H9 (cell line): ENCODE results near the gene MAGED1. TPM values are rescaled to one million over a fixed set of nuclear protein-coding genes. Genes with fewer than 3 reads are reported as not detected.

Source experiments
- DNase-seq: peaks from one replicate; pipeline ENCODE4 v3.0.0-alpha.2; 2017
- H2AFZ ChIP-seq: one replicate; pipeline ENCODE4 v1.6.1; 2013; ENCODE audit warnings: mild to moderate bottlenecking, low read length, control low read depth, moderate library complexity
- H2AK5ac ChIP-seq: 2 replicates; pipeline ENCODE4 v1.6.1; 2013; ENCODE audit warnings: low read length, control low read depth, mixed read lengths; ENCODE audit not compliant: insufficient read length
- H2BK120ac ChIP-seq: one replicate; pipeline ENCODE4 v1.6.1; 2013; ENCODE audit warnings: low read depth, mild to moderate bottlenecking, low read length, control low read depth, inconsistent platforms; ENCODE audit not compliant: poor library complexity, severe bottlenecking
- H2BK12ac ChIP-seq: 2 replicates; pipeline ENCODE4 v1.6.1; 2013; ENCODE audit warnings: low read length, control low read depth, mixed read lengths, low read depth; ENCODE audit not compliant: insufficient read length
- H2BK15ac ChIP-seq: 2 replicates; pipeline ENCODE4 v1.6.1; 2013; ENCODE audit warnings: low read depth, low read length, control low read depth
- H2BK20ac ChIP-seq: one replicate; pipeline ENCODE4 v1.6.1; 2013; ENCODE audit warnings: low read depth, mild to moderate bottlenecking, low read length, control low read depth, inconsistent platforms; ENCODE audit not compliant: poor library complexity, severe bottlenecking
- H2BK5ac ChIP-seq: 2 replicates; pipeline ENCODE4 v1.6.1; 2013; ENCODE audit warnings: low read length, control low read depth, mixed read lengths; ENCODE audit not compliant: insufficient read length
- H3K14ac ChIP-seq: 2 replicates; pipeline ENCODE4 v1.6.1; 2013; ENCODE audit warnings: low read length, control low read depth; ENCODE audit not compliant: insufficient read depth
- H3K18ac ChIP-seq: 2 replicates; pipeline ENCODE4 v1.6.1; 2013; ENCODE audit warnings: low read depth, mild to moderate bottlenecking, mixed read lengths, low read length, control low read depth; ENCODE audit not compliant: insufficient read length
- H3K23ac ChIP-seq: 2 replicates; pipeline ENCODE4 v1.6.1; 2013; ENCODE audit warnings: low read length, control low read depth, mixed read lengths, low read depth; ENCODE audit not compliant: insufficient read length
- H3K23me2 ChIP-seq: 2 replicates; pipeline ENCODE4 v1.6.1; 2013; ENCODE audit warnings: low read depth, mild to moderate bottlenecking, mixed read lengths, low read length, control low read depth; ENCODE audit not compliant: insufficient read length, poor library complexity, severe bottlenecking
- H3K27ac ChIP-seq: 2 replicates; pipeline ENCODE4 v1.5.1; 2013; ENCODE audit warnings: low read length, control low read depth, mixed read lengths, low read depth; ENCODE audit not compliant: insufficient read length
- H3K27me3 ChIP-seq: 2 replicates; pipeline ENCODE4 v1.6.1; 2013; ENCODE audit warnings: low read length, control low read depth, inconsistent platforms; ENCODE audit not compliant: insufficient read depth
- H3K4ac ChIP-seq: 2 replicates; pipeline ENCODE4 v1.6.1; 2013; ENCODE audit warnings: low read depth, mild to moderate bottlenecking, control low read depth, inconsistent platforms, low read length, moderate library complexity
- H3K4me1 ChIP-seq: 2 replicates; pipeline ENCODE4 v1.6.1; 2013; ENCODE audit warnings: low read length, control low read depth, inconsistent platforms; ENCODE audit not compliant: insufficient read depth
- H3K4me2 ChIP-seq: 2 replicates; pipeline ENCODE4 v1.6.1; 2013; ENCODE audit warnings: low read length, control low read depth, mixed read lengths; ENCODE audit not compliant: insufficient read length, insufficient read depth
- H3K56ac ChIP-seq: 2 replicates; pipeline ENCODE4 v1.6.1; 2013; ENCODE audit warnings: low read depth, mild to moderate bottlenecking, mixed read lengths, low read length, control low read depth; ENCODE audit not compliant: insufficient read length
- H3K79me1 ChIP-seq: 2 replicates; pipeline ENCODE4 v1.6.1; 2013; ENCODE audit warnings: low read depth, mild to moderate bottlenecking, moderate library complexity, low read length, control low read depth, inconsistent platforms; ENCODE audit not compliant: insufficient read depth, poor library complexity, severe bottlenecking
- H3K79me2 ChIP-seq: 2 replicates; pipeline ENCODE4 v1.6.1; 2013; ENCODE audit warnings: low read length, control low read depth, inconsistent platforms; ENCODE audit not compliant: insufficient read depth
- H3K9ac ChIP-seq: 2 replicates; pipeline ENCODE4 v1.6.1; 2013; ENCODE audit warnings: low read length, control low read depth, mixed read lengths; ENCODE audit not compliant: insufficient read length; ENCODE audit errors: extremely low read depth
- H3K9me3 ChIP-seq: one replicate; pipeline ENCODE4 v1.6.1; 2013; ENCODE audit warnings: low read depth, low read length, inconsistent platforms; ENCODE audit not compliant: control insufficient read depth
- H3T11ph ChIP-seq: one replicate; pipeline ENCODE4 v1.6.1; 2013; ENCODE audit warnings: mild to moderate bottlenecking, low read length, control low read depth, inconsistent platforms
- H4K20me1 ChIP-seq: one replicate; pipeline ENCODE4 v1.6.1; 2013; ENCODE audit not compliant: control insufficient read depth, insufficient read length, insufficient read depth
- H4K5ac ChIP-seq: 2 replicates; pipeline ENCODE4 v1.6.1; 2013; ENCODE audit warnings: low read depth, mild to moderate bottlenecking, mixed read lengths, low read length, control low read depth; ENCODE audit not compliant: insufficient read length
- H4K8ac ChIP-seq: replicated peaks from 2 replicates; pipeline ENCODE4 v1.6.1; 2013; ENCODE audit warnings: low read length, control low read depth, mixed read lengths, low read depth; ENCODE audit not compliant: insufficient read length
- H4K91ac ChIP-seq: 2 replicates; pipeline ENCODE4 v1.6.1; 2013; ENCODE audit warnings: low read depth, mild to moderate bottlenecking, moderate library complexity, mixed read lengths, low read length, control low read depth; ENCODE audit not compliant: insufficient read length
- H3K27ac Mint-ChIP-seq, 3 experiments: 2 replicates in 2 of 3; 3 replicates in 1 of 3; pipeline ENCODE4 v1.8.0; 2020 to 2021; ENCODE audit warnings: mixed read lengths in 3 of 3, mild to moderate bottlenecking in 1 of 3, moderate library complexity in 1 of 3
- H3K27me3 Mint-ChIP-seq: 2 replicates; pipeline ENCODE4 v1.8.0; 2021; ENCODE audit warnings: low read depth, mild to moderate bottlenecking, moderate library complexity, mixed read lengths
- H3K36me3 Mint-ChIP-seq, 3 experiments: 2 replicates in 2 of 3; 3 replicates in 1 of 3; pipeline ENCODE4 v1.8.0; 2020 to 2021; ENCODE audit warnings: low read depth in 3 of 3, mixed read lengths in 3 of 3; ENCODE audit not compliant: insufficient read depth in 1 of 3
- H3K4me1 Mint-ChIP-seq, 2 experiments: 2 replicates each; pipeline ENCODE4 v1.8.0; 2020; ENCODE audit warnings: mixed read lengths in 2 of 2
- H3K4me3 Mint-ChIP-seq, 2 experiments: 2 replicates in 1 of 2; 3 replicates in 1 of 2; pipeline ENCODE4 v1.8.0; 2020 to 2021; ENCODE audit warnings: mild to moderate bottlenecking in 2 of 2, mixed read lengths in 2 of 2, moderate library complexity in 1 of 2
- H3K9me3 Mint-ChIP-seq, 2 experiments: 2 replicates in 1 of 2; 3 replicates in 1 of 2; pipeline ENCODE4 v1.8.0; 2020; ENCODE audit warnings: mild to moderate bottlenecking in 2 of 2, mixed read lengths in 2 of 2, moderate library complexity in 1 of 2
- WGBS: extraction: QIAGEN DNeasy Blood & Tissue Kit; methylation state at CpG from one replicate; pipeline ENCODE4 v1.1.7; 2013; ENCODE audit warnings: missing lambda C conversion rate, low lambda C conversion rate, mixed read lengths; ENCODE audit not compliant: insufficient read length; ENCODE audit errors: extremely low coverage; 5-methylcytosine and 5-hydroxymethylcytosine counted together
- total RNA-seq: library from RNA; stranded (reverse); gene quantifications from 2 replicates; pipeline ENCODE4 v1.2.1, GENCODE V29; 2021
- TF ChIP-seq, protein P1 (sequence below): fragments of 200-600 bp; sonication (generic); conservative IDR thresholded peaks from 3 replicates; pipeline ENCODE4 v1.8.0; 2021; ENCODE audit warnings: antibody characterized with exemption, mild to moderate bottlenecking

MAGED1 gene
- total RNA-seq, 1 experiment from 2014 or later = 163 TPM

DNA sequence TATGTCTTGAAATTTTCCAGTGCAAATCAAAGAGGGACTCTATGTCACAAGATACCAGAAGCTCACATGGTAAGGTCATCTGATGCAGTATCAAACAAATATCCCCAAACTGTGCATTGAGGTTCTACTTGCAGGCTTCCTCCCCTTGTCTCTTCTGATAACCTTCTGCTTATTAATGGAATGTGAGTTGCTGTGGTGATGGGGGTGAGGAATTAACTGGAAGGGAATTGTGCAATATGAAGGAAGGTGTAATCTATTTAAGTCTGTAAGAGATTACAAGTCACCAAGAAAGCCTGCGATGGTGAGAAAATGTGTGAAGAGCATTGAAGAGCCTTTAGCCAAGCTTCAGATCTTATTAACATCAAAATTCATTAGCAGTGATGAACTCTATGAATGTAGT, 15.4 kb upstream of the MAGED1 start:
- Histone ChIP-seq H3K23me2 (no peaks in the 10 kb centered on the region), H3K18ac (no peak overlapping the region), H3K4me2 (no peak overlapping the region), H4K91ac (no peak overlapping the region), H2BK15ac (no peak overlapping the region), H3K14ac (no peak overlapping the region), H2AFZ (no peak overlapping the region), H3K4me1 (no peaks in the 10 kb centered on the region), H3K4ac (no peak overlapping the region), H4K8ac (no peak overlapping the region), H3K9ac (no peak overlapping the region), H2AK5ac (no peak overlapping the region), H4K5ac (no peak overlapping the region), H3K79me1 (no peaks in the 10 kb centered on the region), H3K56ac (no peak overlapping the region), H3K79me2 (no peaks in the 10 kb centered on the region; the same call in 1 of the 2 replicates), H3K9me3 (peaks cover 6% of the 10 kb centered on the region), H2BK120ac (no peak overlapping the region), H2BK5ac (no peak overlapping the region), H3K27ac (no peak overlapping the region), H2BK20ac (no peak overlapping the region), H3T11ph (no peak overlapping the region), H4K20me1 (no peaks in the 10 kb centered on the region), H3K23ac (no peak overlapping the region), H2BK12ac (no peak overlapping the region), H3K27me3 (no peaks in the 10 kb centered on the region)
- WGBS = no CpG with 5 or more reads among the region's 1 CpG
- DNase-seq = no peak
- Mint-ChIP-seq H3K9me3 (peaks cover 47 to 58% of the 10 kb centered on the region in 2 experiments), H3K27ac (no peak overlapping the region), H3K36me3 (peaks cover 5 to 14% (median 9%) of the 10 kb centered on the region in 3 experiments; a peak in 6 of 7 replicates), H3K4me3 (no peak overlapping the region), H3K27me3 (peaks cover 1% of the 10 kb centered on the region; the same call in 1 of the 2 replicates), H3K4me1 (peaks cover 0 to 3% of the 10 kb centered on the region in 2 experiments; a peak in 2 of 4 replicates)
- TF ChIP-seq, protein P1, sequence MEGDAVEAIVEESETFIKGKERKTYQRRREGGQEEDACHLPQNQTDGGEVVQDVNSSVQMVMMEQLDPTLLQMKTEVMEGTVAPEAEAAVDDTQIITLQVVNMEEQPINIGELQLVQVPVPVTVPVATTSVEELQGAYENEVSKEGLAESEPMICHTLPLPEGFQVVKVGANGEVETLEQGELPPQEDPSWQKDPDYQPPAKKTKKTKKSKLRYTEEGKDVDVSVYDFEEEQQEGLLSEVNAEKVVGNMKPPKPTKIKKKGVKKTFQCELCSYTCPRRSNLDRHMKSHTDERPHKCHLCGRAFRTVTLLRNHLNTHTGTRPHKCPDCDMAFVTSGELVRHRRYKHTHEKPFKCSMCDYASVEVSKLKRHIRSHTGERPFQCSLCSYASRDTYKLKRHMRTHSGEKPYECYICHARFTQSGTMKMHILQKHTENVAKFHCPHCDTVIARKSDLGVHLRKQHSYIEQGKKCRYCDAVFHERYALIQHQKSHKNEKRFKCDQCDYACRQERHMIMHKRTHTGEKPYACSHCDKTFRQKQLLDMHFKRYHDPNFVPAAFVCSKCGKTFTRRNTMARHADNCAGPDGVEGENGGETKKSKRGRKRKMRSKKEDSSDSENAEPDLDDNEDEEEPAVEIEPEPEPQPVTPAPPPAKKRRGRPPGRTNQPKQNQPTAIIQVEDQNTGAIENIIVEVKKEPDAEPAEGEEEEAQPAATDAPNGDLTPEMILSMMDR = no peak
